Muscle layer of colon (tissue), 2 donors: ENCODE data around the gene MYORG.

Source experiments
- H3K27ac ChIP-seq: one replicate; pipeline ENCODE4 v1.7.0; 2013; ENCODE audit warnings: low read depth, mild to moderate bottlenecking, low read length, moderate library complexity
- H3K27me3 ChIP-seq, 2 donors: one replicate each; pipeline ENCODE4 v1.7.0; 2013; ENCODE audit warnings: low read length in 2 of 2, mild to moderate bottlenecking in 2 of 2; ENCODE audit not compliant: insufficient read depth in 2 of 2, control insufficient read depth in 1 of 2
- H3K36me3 ChIP-seq: one replicate; pipeline ENCODE4 v1.7.0; 2013; ENCODE audit warnings: mild to moderate bottlenecking, low read length; ENCODE audit not compliant: insufficient read depth
- H3K4me1 ChIP-seq: one replicate; pipeline ENCODE4 v1.7.0; 2013; ENCODE audit warnings: mild to moderate bottlenecking, low read length; ENCODE audit not compliant: insufficient read depth
- H3K4me3 ChIP-seq, 2 donors: one replicate each; pipeline ENCODE4 v1.7.0; 2013; ENCODE audit warnings: low read length in 2 of 2, low read depth in 1 of 2, mild to moderate bottlenecking in 1 of 2, moderate library complexity in 1 of 2
- H3K9ac ChIP-seq: one replicate; pipeline ENCODE4 v1.7.0; 2013; ENCODE audit warnings: low read length
- H3K9me3 ChIP-seq: one replicate; pipeline ENCODE4 v1.7.0; 2013; ENCODE audit warnings: mild to moderate bottlenecking, low read length
- donor health status: abdominal sarcoma.
- donor health status: Adenocarcinoma of cecum.

The MYORG gene

GRCh38 chr9:34383904-34384303 lies 7.2 kb upstream of the MYORG start:
- H3K27ac ChIP-seq, result no peak overlapping the region
- H3K4me1 ChIP-seq, result peaks cover 24% of the 10 kb centered on the region
- H3K9me3 ChIP-seq, result no peaks in the 10 kb centered on the region
- no peaks in the 10 kb centered on the region for H3K36me3 ChIP-seq
- no peak overlapping the region for H3K4me3 ChIP-seq
- H3K27me3 ChIP-seq, result no peaks in the 10 kb centered on the region
- no peak overlapping the region for H3K9ac ChIP-seq

DNA sequence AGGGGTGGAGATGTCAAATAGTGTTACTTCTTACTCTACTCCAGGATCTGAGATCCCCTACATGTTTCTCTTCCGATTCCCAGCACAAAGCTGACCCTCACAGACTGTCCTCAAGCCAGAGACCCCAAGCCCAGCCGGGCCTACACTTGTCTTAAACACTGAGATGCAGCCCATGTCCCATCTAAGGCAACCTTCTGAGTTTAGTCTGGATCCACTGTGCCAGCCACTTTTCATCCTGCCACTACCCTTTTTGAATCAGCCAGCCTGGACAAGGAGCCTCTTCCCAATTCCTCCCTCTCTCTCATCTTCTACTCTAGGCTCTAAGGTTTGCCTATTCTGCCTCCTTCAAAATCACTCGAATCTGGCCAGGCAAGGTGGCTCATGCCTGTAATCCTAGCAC lies 6.2 kb upstream of the MYORG start:
- Histone ChIP-seq H3K4me1 (peaks cover 24% of the 10 kb centered on the region), H3K27ac (no peak overlapping the region), H3K9ac (no peak overlapping the region), H3K36me3 (no peaks in the 10 kb centered on the region), H3K4me3 (no peak overlapping the region), H3K27me3 (no peaks in the 10 kb centered on the region), H3K9me3 (no peaks in the 10 kb centered on the region)

- peaks cover 24% of the 10 kb centered on the region for H3K4me1 ChIP-seq
- H3K27ac ChIP-seq, result no peak overlapping the region
- H3K27me3 ChIP-seq, result no peaks in the 10 kb centered on the region
- no peak overlapping the region for H3K9ac ChIP-seq
- no peaks in the 10 kb centered on the region for H3K36me3 ChIP-seq
- peak overlapping the region in 1 of 2 donors; percentile 52 for H3K4me3 ChIP-seq
- H3K9me3 ChIP-seq, result no peaks in the 10 kb centered on the region
These were observed 5.4 kb upstream of the MYORG start for GRCh38 chr9:34382054-34382453.

- H3K4me3 ChIP-seq, result peak overlapping the region; percentile 52 to 67
- H3K36me3 ChIP-seq, result no peaks in the 10 kb centered on the region
- peak overlapping the region; percentile 32 for H3K9ac ChIP-seq
- H3K9me3 ChIP-seq, result no peaks in the 10 kb centered on the region
- H3K27ac ChIP-seq, result peak overlapping the region; percentile 80
- H3K4me1 ChIP-seq, result peaks cover 24% of the 10 kb centered on the region
- no peaks in the 10 kb centered on the region for H3K27me3 ChIP-seq
These were observed 4.6 kb upstream of the MYORG start for GRCh38 chr9:34381323-34381722.

DNA sequence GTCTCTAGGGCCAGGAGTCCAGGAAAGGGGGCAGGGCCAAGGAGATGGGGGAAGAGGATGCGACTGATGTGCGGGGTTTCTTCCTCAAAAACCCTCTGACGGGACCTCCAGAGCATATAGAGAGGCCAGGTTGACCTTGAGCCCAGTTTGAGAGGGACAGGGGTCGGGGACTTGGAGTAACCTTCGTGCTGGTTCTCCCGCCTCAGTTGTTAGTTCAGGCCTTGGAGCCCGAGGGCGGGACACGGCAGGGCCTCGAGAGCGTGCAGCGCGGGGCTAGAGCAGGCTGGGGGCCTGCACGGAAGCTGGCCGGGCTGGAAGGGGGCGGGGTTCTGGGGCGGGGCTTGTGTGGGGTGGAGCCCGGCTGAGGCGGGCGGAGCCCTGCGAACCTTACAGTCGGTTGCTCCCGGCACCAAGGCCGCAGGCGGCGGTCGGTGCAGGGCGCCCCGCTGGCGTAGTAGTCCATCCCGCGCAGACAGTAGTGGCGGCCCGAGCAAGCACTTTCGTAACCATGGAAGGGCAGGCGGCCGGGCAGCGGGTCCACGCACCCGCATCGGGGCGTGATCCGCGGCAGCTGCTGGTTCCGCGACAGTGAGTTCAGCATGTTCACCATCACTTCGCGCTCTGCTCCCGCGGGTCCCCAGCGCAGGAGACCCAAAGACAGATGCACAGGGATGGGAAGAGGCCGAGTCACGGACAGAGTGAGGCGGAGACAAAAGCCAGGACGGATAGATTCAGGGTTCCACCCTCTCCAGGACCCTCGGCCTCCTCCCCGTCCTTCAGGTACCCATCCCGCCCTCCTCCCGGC lies 4.0 kb upstream of the MYORG start:
- Histone ChIP-seq H3K9ac (peak overlapping the region; percentile 32), H3K4me1 (peaks cover 30% of the 10 kb centered on the region), H3K27ac (peak overlapping the region; percentile 80), H3K27me3 (no peaks in the 10 kb centered on the region), H3K4me3 (peak overlapping the region; percentile 52 to 67), H3K9me3 (no peaks in the 10 kb centered on the region), H3K36me3 (no peaks in the 10 kb centered on the region)

DNA sequence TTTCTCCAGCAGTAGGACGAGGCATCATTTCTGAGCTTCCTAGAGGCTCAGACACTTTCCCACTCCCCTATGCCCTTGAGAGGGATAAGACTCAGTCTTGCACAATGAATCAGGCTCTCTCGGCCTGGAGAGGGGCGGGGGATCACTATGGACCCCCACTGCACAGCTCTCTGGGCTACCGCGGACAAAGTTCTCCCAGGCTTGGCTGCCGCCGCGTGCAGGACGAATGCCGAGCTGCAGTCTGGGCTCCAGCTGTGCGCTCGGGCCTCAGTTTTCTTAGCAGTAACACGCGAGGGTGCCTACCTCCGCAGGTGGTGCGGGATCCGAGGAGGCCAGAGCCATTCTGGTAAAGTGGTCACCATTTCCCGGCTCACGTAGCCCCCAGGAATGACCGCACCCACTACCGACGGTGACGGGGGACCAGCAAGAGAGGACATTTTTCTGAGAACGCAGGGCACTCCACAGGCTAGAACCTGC lies 3.4 kb upstream of the MYORG start:
- Histone ChIP-seq H3K9me3 (no peaks in the 10 kb centered on the region), H3K36me3 (no peaks in the 10 kb centered on the region), H3K27ac (peak overlapping the region; percentile 80), H3K9ac (no peak overlapping the region), H3K27me3 (no peaks in the 10 kb centered on the region), H3K4me3 (peak overlapping the region in 1 of 2 donors; percentile 52), H3K4me1 (peaks cover 36% of the 10 kb centered on the region)

DNA sequence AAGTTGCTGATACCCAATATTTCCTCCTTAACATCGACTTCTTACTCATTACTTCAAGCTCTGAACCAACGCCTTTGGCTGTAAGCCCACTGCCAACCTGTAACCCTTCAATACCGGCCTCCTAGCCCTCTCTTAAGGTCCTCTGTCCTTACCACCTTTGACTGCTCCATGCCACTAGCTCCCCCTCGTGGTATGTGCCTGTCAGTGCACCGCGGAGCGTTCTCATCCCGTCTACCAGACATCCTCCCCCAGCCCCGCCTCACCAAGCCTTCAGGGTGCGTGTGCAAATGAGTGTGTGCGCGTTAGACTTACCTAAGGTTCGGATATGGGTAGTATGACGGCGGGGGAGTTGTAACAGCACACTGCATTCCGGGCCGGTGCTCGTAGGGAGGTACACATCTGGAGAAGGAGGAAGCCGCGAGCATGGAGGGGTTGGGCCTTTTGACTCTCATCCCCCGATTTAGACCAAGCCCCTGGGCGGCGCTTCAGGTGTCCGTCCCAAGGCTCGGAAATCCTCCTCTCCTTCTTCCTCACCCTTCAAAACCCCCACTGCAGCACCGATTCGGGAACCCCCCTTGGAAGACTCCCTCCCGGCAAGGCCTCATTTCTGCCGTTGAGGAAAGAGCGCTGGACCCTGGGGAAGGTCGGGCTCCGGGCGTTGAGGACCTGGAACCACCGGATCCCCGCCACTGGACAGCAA lies 2.8 kb upstream of the MYORG start:
- H3K36me3 ChIP-seq, result no peaks in the 10 kb centered on the region
- no peaks in the 10 kb centered on the region for H3K9me3 ChIP-seq
- peaks cover 36% of the 10 kb centered on the region for H3K4me1 ChIP-seq
- H3K27me3 ChIP-seq, result no peaks in the 10 kb centered on the region
- H3K27ac ChIP-seq, result peak overlapping the region; percentile 80
- H3K4me3 ChIP-seq, result peak overlapping the region in 1 of 2 donors; percentile 52
- H3K9ac ChIP-seq, result no peak overlapping the region

- H3K9ac ChIP-seq, result no peak overlapping the region
- peaks cover 44% of the 10 kb centered on the region for H3K4me1 ChIP-seq
- no peaks in the 10 kb centered on the region for H3K27me3 ChIP-seq
- H3K36me3 ChIP-seq, result no peaks in the 10 kb centered on the region
- H3K9me3 ChIP-seq, result no peaks in the 10 kb centered on the region
- H3K4me3 ChIP-seq, result no peak overlapping the region
- H3K27ac ChIP-seq, result no peak overlapping the region
These were observed 1.8 kb upstream of the MYORG start for GRCh38 chr9:34378376-34379060.

DNA sequence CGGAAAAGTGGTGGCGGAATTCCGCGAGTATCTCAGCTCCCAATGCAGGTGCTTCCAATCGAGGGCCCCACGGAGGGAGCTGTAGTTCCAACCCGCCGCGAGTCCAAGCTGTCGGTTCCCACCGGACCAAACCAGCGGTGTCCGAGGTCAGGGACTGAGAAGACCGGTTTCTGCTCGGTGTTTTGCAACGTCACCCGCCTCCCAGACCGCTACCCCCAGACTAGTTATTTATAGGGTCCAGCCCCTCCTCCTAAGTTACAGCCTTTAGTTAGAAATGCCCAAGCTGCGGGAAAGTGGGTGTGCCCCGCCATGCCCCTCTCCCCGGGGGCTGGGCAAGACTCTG lies 677 bp upstream of the MYORG start:
- peaks cover 50% of the 10 kb centered on the region for H3K4me1 ChIP-seq

GRCh38 chr9:34375901-34376595 lies 650 bp downstream of the MYORG start:
- peak overlapping the region; percentile 83 for H3K9ac ChIP-seq
- H3K4me1 ChIP-seq, result peaks cover 43% of the 10 kb centered on the region
- H3K4me3 ChIP-seq, result peak overlapping the region; percentile 60 to 95
- H3K36me3 ChIP-seq, result peaks cover 13% of the 10 kb centered on the region
- peak overlapping the region; percentile 62 for H3K27ac ChIP-seq
- H3K9me3 ChIP-seq, result no peaks in the 10 kb centered on the region
- no peaks in the 10 kb centered on the region for H3K27me3 ChIP-seq

More for the DNA sequence above, 677 bp upstream of the MYORG start:
- Histone ChIP-seq H3K4me3 (peak overlapping the region; percentile 60 to 95), H3K36me3 (peaks cover 1% of the 10 kb centered on the region), H3K27ac (peak overlapping the region; percentile 62), H3K9ac (peak overlapping the region; percentile 66), H3K27me3 (no peaks in the 10 kb centered on the region), H3K9me3 (no peaks in the 10 kb centered on the region)
